ENCODE data around the gene TMEM132C.

- TF ChIP-seq EZH2phosphoT487 (IDR thresholded peaks at IDR 0.05; ENCODE audit: borderline replicate concordance, low read length) (no peak), CTCF (IDR thresholded peaks at IDR 0.05; ENCODE audit: low read depth, low read length, poor library complexity, severe bottlenecking) (no peak)
Measured at GRCh38 chr12:128510511-128510910, 243.5 kb downstream of the TMEM132C start.

Data from DOHH2 (cell line).